HG02759 (cell line): Measurements from ENCODE around the gene MROH2A.

Experiments used
- ATAC-seq: cut with Tn5 transposase; IDR thresholded peaks from one replicate; pipeline ENCODE4 v1.9.1; 2021; ENCODE audit warnings: mild to moderate bottlenecking, moderate library complexity; ENCODE audit not compliant: unreplicated experiment

The MROH2A gene

DNA sequence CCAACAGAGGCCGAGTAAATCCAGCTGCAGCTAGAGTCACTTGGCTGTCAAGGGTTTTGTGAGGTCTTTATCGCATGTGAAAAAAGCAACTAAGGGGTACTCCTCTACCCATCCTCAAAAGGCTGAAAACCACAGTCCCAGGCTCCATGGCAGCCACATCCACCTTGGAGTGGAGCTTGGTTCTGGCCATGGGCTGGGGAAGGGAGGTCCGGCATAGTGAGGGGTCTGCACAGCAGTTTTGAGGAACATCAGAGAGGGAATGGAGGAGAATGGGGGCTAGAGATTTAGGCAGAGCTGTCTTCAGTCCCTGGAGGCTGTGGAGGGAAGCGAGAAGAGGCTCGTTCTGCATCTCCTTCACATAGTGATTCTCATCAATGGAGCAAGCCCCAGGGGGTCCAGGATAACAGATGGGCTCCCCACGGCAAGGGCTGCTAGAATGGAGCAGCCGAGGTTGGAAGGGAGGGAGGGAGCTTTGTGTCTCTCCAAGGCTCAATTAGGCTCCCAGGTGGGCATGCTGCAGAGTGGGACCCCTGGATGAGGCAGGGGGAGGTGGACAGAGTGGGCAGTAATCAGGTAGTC lies 21.0 kb downstream of the MROH2A start:
- no peak for ATAC-seq

DNA sequence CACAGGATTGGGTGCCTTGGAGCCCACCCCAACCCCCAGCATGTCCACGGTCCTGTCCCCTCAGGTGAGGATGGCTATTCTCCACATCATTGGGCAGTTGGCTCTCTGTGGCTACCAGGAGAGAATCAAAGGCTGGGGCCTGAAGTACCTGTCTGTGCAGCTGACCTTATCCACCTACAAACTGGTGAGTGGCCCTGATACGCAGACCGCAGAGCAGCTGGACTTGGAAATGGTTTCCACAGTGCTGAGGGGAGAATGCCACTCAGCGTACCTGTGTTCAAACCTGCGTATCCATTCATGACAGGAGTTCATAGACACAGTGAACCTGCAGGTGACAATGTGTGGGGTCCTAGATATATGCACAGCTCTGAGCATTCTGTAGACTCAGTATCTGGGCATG lies 21.6 kb downstream of the MROH2A start:
- ATAC-seq = no peak

DNA sequence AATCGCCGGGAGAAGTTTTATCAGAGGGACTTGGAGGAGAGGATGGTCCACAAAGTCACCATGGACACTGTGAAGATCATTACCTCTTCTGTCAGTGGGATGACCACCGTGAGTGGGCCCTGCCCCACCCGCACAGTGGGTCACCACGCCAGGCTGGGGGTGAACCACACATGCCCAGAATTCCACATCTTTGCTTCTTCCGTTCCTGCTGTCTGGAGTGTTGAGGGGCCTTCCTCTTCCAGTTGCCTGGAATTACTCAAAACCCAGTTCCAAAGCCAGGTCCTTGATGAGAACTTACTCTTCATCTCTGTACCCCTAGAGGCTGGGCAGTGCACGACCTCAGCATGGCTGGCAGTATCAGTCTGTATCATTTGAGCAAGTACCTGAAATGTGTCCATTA lies 22.1 kb downstream of the MROH2A start:
- no peak for ATAC-seq

DNA sequence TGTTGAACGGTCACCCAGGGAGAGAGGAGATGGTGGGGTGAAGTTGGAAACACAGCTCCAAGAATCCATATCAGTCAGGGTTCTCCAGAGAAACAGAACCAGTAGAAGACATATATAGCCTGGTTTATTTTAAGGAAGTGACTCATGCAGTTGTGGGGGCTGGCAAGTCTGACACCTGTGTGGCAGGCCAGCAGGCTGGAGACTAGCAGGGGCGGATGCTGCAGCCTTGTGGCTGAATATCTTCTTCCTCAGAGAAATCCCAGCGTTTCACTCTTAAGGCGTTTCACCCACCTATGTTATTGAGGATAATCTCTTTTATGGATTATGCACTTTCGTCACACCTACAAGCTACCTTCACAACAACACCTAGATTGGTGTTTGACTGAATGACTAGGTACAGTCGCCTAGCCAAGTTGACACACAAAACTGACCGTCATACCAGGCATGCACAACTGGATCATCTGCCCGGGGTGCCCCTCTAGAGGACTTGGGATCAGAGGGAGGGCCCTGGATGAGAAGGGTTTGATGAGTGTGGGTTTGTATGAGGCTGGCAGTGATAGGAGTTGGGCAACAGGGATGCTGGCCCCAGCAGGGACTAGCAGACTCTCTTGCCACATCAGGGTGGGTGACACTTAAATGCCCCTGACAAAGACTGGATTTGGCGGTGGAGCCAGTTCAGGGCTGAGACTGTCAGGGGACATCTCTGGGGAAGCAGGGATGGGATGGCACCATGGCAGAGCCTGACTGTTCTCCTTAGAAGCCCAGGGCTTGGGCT lies 23.4 kb downstream of the MROH2A start:
- no peak for ATAC-seq

DNA sequence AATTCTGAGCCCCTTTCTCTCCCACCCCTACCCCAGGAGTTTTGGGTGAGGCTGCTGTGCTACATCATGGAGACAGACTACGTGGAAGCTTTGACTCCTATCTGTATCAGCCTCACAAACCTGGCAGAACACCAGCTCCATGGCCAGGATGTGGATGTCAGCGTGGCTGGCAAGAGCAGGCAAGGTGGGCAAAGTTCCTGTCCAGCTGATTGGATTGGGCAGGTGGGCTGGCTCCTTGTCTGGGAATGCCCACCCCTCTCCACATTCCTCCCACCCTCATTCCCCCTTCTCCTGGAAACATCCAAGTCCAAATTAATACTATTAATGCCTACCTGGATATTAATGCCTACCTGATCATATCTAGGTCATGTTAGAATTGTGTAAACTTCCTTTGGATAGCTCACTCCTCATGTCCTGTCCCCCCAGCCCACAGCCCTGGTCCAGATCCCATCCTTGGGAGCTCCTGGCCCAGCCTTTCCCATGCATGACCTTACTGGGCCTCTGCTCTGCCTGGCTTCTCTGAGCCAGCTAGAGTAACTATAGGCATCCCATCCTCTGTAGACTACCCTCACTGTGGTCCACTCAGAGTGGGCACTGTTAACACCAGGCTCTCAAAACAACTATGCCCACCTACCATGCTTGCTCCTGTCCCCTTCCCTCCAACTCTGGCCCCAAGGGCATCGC lies 24.1 kb downstream of the MROH2A start:
- ATAC-seq = no peak

DNA sequence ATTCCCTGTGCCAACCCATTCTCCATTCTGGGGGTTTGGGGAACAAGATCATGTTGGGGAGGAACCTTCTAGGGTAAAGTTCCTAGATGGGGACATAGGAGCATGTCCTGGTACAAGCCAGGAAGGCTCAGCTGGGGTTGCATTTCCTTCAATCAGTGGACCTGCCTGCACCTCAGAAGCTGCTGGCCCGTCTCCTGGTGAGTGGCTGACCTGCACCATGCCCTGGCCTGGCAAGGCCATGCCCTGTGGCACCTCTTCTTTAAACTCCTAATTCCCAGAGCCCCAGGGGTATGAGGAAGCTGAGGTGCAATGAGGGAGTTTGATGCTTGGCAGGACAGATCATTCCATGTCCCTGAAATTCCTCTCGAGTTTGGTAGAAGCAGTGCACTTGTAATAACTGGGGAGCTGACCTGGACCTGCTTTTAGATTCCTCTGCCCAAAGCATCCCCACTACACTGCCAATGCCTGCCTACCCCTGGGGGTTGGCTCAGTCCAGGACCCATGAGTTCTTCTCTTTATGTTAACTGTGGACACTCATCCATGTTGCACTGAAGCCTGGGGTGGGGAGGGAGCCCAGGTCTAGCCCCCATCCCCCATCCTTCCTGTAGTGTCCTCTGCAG lies 25.3 kb downstream of the MROH2A start:
- ATAC-seq = no peak

DNA sequence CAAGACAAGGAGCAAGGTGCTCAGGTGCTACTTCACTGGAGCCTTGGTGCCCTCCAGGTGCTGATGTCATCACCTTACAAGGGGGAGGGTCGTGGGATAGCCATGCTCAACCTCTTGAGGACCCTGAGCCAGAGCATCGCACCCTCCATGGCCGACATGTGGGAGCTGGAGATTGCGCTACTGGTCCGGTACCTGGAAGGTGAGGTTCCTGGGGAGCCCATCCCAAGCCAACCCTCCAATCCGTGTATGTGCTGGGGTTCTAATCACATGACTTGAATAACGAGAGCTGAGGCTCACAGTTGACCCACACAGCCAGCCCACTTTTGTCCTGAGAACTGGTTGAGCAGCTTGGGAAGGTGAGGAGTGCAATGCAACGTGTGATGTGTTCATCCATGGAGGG lies 25.9 kb downstream of the MROH2A start:
- no peak for ATAC-seq

DNA sequence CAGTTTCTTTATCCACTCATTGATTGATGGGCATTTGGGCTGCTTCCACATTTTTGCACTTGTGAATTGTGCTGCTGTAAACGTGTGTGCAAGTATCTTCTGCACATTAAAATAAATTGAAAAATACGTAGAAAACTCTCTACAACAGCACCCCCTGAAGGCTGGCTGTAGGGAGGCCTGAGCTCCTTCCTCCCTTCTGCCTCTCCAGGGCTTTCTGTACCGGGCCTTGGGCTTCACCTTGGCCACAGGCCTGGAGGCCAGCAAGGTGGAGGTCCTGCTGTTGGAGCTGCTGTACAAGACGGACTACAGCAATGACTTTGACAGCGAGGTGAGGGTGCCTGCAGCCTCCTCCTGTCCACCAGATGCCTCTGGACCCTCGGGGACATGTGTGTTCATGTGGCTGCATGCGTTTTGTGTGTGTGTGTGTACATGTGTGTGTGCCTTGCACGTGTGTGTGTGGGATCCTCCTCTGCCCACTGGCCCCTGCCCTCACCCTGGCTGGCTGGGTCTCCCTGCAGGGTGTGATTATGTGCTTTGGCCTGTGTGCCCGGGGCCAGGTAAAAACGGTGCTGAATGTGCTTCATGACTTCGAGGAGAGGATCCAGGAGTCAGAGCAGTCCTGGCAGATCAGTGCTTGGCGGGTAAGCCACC lies 29.2 kb downstream of the MROH2A start:
- ATAC-seq = no peak

DNA sequence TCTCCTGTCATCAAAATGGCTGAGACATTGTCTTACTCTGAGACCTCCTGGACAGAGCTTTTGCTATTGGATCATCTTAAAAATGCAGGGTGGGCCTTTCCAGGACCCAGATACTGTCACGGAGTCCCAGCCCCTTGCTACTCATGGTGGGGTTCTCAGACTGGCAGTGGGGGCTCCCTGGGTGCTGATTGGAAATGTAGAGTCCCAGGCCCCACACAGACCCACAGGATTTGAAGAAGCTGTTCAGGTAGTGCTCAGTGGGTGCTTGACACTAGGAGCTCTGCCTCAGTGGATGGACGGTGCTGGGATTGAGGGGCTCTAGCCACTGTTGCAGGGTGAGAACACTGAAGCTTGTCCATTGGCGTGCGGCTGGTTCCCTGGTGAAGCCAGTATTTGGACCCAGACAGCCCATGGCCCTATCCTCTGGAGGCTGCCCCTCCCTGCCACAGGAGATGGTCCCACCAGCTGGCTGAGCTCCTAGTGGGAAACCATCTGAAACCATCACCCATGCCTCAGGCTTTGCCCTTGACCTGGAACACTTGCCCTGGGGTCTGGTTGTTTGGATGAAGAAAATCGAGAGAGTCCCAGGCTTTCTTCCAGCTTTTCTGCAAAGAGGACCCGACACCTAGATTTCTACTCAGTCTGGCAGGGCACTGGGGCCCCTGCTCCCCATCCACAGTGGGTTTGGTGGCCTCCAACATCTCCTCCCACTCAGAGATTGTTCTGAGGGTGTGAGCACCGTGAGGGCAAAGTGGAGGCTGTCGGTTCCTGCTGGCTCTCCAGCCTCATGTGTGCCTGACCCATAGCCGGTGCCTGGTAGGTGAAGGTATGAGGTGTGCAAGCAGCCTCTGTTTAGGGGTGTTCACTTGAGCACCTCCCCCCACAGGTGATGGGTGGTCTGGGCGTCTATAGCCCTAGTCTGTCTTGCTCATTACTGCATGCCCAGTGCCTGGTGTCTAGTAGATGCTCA lies 30.1 kb downstream of the MROH2A start:
- ATAC-seq = no peak

DNA sequence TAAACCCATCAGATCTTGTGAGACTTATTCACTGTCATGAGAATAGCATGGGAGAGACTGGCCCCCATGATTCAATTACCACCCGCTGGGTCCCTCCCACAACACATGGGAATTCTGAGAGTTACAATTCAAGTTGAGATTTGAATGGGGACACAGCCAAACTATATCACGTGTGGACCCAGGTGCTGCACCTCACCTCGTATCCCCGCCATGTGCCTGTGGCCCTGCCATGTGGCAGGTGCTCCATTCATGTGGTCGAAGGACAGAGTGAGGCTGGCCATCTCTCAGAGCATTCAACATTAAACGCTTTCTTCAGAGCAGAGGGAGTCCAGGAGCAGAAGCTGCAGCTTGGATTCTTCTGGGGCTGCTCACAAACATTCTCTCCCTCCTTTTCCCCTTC lies 32.3 kb downstream of the MROH2A start:
- ATAC-seq = no peak

DNA sequence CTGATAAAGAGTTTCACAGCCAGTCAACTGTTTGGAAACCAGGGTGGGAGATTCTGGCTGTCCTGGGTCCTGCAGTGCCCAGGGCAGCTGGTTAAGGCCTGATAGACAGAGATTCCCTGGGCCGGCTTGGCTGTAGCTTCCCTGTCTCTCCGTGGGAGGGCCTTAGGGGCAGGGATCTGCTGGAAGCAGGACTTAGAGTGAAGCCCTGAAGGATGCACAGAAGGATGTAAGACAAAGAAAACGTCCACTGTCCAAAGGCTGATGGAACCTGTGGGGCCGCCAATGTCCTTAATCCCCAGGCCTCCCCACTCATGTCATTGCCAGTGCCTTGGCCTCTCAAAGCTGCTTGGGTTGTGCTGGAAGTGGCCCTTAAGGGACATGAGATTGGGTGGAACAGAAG lies 33.0 kb downstream of the MROH2A start:
- ATAC-seq = no peak

DNA sequence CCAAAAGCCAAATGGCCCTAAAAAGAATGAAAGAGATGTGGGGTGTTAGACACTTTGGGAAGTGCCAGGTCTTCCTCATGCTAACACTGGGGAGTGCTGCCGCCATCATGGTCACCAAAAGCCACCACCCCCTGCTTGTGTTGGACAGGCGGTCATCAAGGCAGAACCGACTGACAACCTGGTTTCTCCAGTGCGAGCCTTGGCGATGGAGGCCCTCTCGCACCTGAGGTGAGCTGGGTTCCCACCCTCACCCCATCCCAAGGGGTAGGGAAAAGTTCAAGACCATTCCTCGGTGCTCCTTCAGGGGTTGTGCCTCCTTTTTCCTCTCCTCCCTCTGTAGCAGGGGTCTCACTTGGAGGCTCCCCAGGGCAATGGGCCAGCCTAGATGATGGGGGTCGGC lies 33.6 kb downstream of the MROH2A start:
- ATAC-seq = no peak

DNA sequence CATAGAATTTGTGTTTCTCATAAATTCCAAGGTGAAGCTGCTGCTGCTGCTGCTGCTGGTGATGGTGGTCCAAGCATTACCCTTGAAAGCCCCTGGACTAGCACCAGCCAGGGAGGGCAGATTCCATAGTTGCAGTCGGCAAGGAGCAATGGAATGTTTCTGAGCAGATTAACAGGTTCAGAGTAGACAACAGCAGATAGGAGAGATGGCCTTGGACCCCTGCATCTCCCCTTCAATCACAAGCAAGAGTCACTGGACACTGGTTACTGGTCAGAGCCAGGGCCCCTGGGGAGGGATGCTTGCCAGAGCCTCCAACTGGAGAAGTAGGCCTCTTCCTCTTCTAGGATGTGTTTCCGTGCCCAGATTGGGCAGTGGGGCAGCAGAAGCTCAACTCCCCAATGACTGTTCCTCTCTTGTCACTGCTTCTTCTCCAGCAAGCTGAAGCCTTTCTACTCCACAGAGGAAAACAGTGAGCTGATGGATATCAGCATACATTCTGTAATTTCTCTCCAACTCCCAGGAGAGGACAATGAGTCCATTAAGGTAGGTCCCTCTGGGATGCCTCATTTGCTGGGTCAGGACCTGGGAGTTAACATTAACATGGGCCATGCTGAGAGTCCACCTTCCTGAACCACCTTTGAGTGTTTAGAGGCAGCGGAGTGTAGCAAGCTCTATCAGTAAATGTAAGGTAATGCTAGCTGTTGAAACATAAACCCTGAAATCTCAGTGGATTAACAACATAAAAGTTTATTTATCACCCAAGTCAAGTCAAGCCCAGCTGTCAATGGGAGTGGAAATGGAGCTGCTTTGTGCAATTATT lies 35.3 kb downstream of the MROH2A start:
- no peak for ATAC-seq

DNA sequence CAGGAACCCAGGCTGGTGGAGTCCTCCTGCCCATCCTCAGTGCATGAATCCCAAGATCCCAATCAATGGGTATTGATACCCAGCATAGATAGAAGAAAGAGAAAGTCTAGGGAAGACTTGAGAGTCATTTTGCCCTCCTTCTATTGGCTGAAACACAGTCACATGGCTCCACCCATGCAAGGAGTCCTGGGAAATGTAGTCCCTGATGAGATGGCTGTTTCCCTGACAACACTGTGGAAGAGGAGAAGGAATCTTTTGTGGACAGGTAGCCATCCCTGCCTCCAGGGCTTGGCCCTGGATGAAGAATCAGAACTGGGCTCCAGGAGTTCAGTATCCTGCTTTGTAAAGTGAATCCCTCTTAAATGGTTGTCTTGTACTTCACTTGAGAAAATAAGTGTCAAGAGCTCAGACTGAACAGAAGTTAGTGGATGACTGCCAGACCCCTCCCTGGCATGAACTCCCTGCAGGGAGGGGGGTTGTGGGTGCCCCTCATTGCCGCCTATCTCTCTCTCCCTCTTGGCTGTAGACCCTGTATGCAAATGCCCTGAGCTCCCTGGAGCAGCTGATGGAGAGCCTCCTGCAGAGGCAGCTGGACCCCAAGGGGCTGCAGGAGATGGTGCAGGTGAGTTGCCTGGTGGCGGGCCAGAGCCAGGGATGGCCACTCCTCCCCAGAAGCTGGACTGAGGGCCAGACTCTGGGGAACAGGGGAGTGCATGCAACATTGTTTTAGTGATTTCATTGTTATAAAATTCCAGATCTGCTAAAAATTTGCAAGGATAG lies 36.1 kb downstream of the MROH2A start:
- ATAC-seq = no peak

DNA sequence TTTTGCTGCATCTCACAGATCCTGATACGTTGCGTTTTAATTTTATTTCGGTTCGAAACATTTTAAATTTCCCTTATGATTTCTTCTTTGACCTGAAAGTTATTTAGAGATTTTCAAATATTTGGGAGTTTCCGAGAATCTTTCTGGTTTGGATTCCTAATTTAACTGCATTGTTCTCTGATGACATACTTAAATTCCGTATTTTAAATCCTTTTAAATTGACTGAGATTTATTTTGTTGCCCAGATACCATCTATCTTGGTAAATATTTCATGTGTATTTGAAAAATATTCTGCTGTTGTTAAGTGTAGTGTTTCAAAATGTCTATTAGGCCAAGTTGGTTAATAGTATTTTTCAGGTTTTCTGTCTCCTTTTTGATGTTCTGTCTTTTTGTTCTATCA lies 37.7 kb downstream of the MROH2A start:
- ATAC-seq = no peak

DNA sequence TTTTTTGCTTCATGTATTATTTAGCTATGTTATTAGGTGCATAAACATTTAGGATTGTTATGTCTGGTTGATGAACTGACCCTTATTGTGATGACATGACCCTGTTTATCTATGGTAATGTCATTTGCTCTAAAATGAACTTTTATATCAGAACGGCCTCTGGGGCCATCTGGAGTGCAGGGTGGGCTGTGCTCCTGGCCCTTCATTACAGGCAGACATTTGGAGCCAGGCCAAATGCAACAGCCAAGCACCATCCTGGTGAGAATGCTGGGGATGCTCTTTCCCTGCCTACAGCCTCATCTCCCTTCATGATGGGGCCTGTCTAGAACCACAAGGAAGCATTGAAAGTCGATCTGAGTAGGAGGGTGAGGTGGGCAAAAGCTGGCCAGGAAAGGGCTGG lies 38.2 kb downstream of the MROH2A start:
- ATAC-seq = no peak

DNA sequence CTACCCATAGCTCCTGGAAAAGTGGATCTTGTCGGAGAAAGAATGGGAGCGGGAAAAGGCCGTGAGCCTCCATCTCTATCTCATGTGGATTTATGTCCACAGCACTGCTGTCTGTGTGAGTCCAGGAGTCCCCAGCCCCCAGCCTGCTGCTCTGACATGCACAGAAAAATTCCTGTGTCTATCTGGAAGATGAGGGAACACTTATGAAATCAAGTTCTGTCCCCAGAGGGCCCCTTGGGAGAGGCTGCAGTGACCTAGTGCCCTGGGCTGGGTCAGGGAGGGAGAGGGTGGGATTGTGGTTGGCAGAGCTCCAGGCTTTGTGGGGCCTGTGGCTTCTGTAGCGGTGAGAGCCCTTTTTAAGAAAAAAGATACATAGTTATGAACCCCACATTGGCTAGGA lies 38.6 kb downstream of the MROH2A start:
- no peak for ATAC-seq

DNA sequence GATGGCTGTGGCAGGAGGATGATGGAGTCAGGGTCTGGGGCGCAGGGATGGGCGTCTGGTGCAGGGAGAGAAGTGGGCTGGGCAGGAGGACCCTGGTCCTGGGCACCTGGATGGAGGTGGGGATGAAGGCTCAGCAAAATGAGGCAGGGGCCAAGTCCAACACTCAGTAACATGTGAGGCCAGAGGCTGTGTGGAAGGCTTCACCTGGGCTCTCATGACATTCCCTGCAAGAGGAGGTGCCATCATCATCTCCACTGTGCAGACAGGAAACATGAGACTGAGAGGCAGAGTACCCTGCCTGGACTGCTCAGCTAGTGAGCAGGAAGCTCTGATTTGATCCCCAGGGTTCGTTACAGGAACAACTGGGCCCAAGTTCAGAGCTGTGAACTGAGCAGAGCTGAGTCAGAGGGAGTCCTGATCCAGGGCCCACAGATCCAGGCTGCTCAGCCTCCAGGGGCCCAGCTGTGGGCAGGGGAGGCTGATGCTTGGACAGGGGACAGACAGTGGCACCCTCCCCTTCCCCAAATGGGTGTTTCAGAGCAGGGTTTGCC lies 39.3 kb downstream of the MROH2A start:
- no peak for ATAC-seq
